Nephron progenitor cell (in vitro differentiated cells): Measurements from ENCODE around the gene TBC1D16.
A peak's percentile ranks its signal among the peaks of the same experiment; 100 is the strongest.

Experiments
- DNase-seq: peaks from one replicate; pipeline ENCODE4 v3.0.0; 2021
- H3K27ac Mint-ChIP-seq: 2 replicates; pipeline ENCODE4 v1.8.0; 2021; ENCODE audit warnings: mild to moderate bottlenecking, moderate library complexity, mixed read lengths
- H3K27me3 Mint-ChIP-seq: 2 replicates; pipeline ENCODE4 v1.8.0; 2021; ENCODE audit warnings: mild to moderate bottlenecking, low read depth, mixed read lengths; ENCODE audit not compliant: poor library complexity
- H3K36me3 Mint-ChIP-seq: 2 replicates; pipeline ENCODE4 v1.8.0; 2021; ENCODE audit warnings: low read depth, mixed read lengths
- H3K4me1 Mint-ChIP-seq: 2 replicates; pipeline ENCODE4 v1.8.0; 2021; ENCODE audit warnings: mixed read lengths
- H3K4me3 Mint-ChIP-seq: 2 replicates; pipeline ENCODE4 v1.8.0; 2021; ENCODE audit warnings: mild to moderate bottlenecking, moderate library complexity, mixed read lengths
- H3K9me3 Mint-ChIP-seq: 2 replicates; pipeline ENCODE4 v1.8.0; 2021; ENCODE audit warnings: mild to moderate bottlenecking, moderate library complexity, mixed read lengths
- CTCF ChIP-seq: fragments of 200-600 bp; sonication (generic); IDR thresholded peaks from 2 replicates; pipeline ENCODE4 v1.5.0; 2021; ENCODE audit warnings: antibody characterized with exemption

TBC1D16 gene

DNA sequence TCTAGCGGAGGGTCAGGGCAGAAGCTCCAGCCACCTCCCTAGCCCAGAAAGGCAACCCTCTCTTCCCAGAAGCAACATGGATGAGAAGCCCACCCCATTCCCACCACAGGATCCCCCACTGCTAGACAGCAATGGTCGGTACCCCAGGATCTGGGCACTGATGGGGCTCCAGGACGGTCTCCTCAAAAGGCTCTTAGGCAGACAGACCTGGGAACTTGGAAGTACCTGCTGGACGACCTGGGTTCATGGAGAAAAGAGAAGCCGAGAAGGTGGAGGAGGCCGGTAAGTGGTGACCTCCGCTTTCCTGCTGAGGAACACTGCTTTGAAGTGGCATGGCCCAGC, 96.6 kb downstream of the TBC1D16 start:
- Mint-ChIP-seq H3K27me3 (no peaks in the 10 kb centered on the region), H3K4me1 (peaks cover 69% of the 10 kb centered on the region), H3K4me3 (no peak overlapping the region), H3K9me3 (no peaks in the 10 kb centered on the region), H3K27ac (no peak overlapping the region), H3K36me3 (peaks cover 33% of the 10 kb centered on the region)
- DNase-seq: no peak
- no peak for TF ChIP-seq CTCF

DNA sequence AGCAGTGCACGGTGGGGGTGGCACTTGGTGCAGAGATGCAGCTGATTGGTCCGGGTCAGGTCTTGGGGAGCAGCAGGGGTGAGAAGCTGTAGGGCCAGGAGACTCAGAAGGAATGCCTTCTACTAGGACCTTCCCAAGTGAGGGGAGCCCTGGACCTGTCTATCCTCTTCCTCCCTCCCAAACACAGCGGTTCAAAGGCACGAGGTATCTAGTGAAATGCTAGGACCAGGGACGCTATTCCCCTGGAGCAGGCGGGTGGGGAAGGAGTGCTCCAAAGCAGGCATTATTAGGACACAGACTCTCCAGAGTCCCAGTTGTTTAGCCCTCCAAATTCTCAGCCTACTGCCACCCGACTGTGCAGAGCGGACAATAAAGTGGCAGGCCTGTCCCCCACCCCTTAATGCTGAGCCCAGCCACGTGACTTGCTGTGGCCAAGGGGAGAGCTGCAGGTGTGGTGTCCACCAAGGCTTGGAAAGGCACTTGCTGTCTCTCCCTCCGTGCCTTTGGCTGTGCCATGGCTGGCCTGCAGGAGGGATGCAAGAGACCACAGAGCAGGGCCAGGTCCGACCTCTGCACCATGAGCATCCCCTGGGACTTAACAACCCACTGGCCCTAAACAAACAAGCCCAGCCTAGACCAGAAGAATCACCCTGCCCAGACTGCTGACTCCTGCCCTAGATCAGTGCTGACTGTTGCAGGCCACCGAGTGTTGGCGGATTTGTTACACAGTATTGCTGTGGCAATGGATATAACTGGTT, 97.2 kb downstream of the TBC1D16 start:
- no peak for TF ChIP-seq CTCF
- H3K4me3 Mint-ChIP-seq: no peak overlapping the region
- no peak for DNase-seq
- no peaks in the 10 kb centered on the region for H3K9me3 Mint-ChIP-seq
- peaks cover 1% of the 10 kb centered on the region for H3K27me3 Mint-ChIP-seq
- peaks cover 27% of the 10 kb centered on the region for H3K36me3 Mint-ChIP-seq
- H3K27ac Mint-ChIP-seq: no peak overlapping the region
- peaks cover 74% of the 10 kb centered on the region for H3K4me1 Mint-ChIP-seq

GRCh38 chr17:79937391-79938335, 98.0 kb downstream of the TBC1D16 start:
- H3K36me3 Mint-ChIP-seq: peaks cover 20% of the 10 kb centered on the region
- peaks cover 77% of the 10 kb centered on the region for H3K4me1 Mint-ChIP-seq
- DNase-seq: no peak
- H3K27ac Mint-ChIP-seq: no peak overlapping the region
- no peak for TF ChIP-seq CTCF
- H3K27me3 Mint-ChIP-seq: peaks cover 10% of the 10 kb centered on the region
- H3K4me3 Mint-ChIP-seq: peak overlapping the region; percentile 38
- no peaks in the 10 kb centered on the region for H3K9me3 Mint-ChIP-seq

DNA sequence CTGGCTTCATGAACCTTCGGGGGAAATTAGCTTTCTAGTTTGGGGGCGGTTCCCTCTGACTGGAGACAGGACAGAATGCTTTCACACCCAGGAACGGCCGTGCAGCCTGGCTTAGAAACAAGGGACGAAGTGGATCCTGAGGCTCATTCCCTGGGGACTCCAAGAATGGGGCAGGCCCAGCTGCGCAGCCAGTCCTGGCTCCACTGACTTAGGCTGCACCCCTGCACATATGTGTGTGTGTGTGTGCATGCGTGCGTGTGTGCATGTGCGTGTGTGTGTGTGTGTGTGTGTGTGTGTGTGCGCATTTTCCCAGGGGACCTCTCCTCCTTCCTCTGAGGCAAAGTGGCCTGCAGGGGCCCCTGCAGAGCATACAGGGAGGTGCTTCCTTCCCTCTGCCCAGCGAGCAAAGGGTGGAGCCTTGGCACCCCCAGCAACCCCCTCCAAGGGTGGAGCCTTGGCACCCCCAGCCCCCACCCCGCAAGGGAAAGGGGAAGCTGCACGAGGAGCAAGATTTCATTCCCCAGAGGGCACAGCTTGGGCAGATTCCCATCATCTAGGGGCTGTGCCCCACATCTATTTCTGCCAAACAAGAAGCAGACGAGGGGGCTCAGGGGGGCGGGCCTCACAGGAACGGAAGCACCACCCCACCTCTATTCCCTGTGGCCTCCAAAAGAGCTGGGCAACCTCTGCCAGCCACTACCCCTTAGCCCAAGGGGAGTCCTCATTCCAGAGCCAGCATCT, 98.9 kb downstream of the TBC1D16 start:
- Mint-ChIP-seq H3K4me1 (peaks cover 83% of the 10 kb centered on the region), H3K27ac (no peak overlapping the region), H3K4me3 (peak overlapping the region; percentile 38), H3K9me3 (no peaks in the 10 kb centered on the region), H3K27me3 (peaks cover 16% of the 10 kb centered on the region), H3K36me3 (peaks cover 20% of the 10 kb centered on the region)
- no peak for TF ChIP-seq CTCF
- no peak for DNase-seq

DNA sequence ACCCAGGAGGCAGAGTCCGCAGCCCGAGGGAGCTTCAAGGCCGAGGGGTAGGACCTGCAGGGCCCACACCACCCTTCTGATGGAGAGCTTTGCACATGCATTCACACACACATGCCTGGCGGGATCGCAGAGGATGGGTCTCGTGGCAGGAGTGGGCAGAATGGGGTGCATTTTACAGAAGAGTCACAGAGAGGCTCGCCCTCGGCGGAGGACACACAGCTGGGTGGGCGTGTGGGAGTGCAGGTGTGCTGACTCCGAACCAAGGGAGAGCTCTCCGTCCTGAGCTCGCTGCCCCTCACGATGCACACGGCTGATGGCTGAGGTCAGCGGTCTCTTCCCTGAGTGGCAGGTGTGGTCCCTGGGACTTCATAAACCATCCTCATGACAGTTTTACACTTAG, 99.6 kb downstream of the TBC1D16 start:
- no peak for TF ChIP-seq CTCF
- Mint-ChIP-seq H3K36me3 (peaks cover 20% of the 10 kb centered on the region), H3K9me3 (no peaks in the 10 kb centered on the region), H3K4me3 (peak overlapping the region; percentile 61), H3K27ac (no peak overlapping the region), H3K27me3 (peaks cover 24% of the 10 kb centered on the region), H3K4me1 (peaks cover 91% of the 10 kb centered on the region)
- DNase-seq: no peak
